Measurements from ENCODE around the gene SGSH. TPM values are rescaled to one million over a fixed set of nuclear protein-coding genes. Genes with fewer than 3 reads are reported as not detected.

The SGSH gene
- polyA plus RNA-seq, 1 donor (not counting 4 experiments of a cell fraction or from before 2014, with no cell fraction given): 9.6 TPM

- peak within 1 kb of the TSS; percentile 66 for H3K4me2 ChIP-seq (ENCODE audit: control insufficient read depth, extremely low read depth, insufficient read depth, low read depth, low read length)
- H3K9me3 ChIP-seq (ENCODE audit: control insufficient read depth, low read depth, low read length): no peaks in the 10 kb centered on the region
- DNase-seq (ENCODE audit: low read depth, low spot score): no peak
- TF ChIP-seq EZH2 (IDR thresholded peaks at IDR 0.05; ENCODE audit: low read length) (no peak), CTCF (optimal IDR thresholded peaks at IDR 0.05 in 1 of 3, IDR thresholded peaks at IDR 0.05 in 1 of 3, conservative IDR thresholded peaks at IDR 0.05 in 1 of 3; ENCODE audit: extremely low read depth in 1 of 3, insufficient read depth in 2 of 3, low read length in 3 of 3) (no peak)
- H4K20me1 ChIP-seq (ENCODE audit: control insufficient read depth, extremely low read depth, insufficient read depth, low read length): no peaks in the 10 kb centered on the region
- dilution Hi-C loops (cut with MboI; ENCODE audit: extremely low pct_ligation_motif_present, low sequenced_read_pairs): no loop called here
- peaks cover 6% of the 10 kb centered on the region for H3K27me3 ChIP-seq (ENCODE audit: control insufficient read depth, extremely low read depth, insufficient read depth, low read length)
- H2AFZ ChIP-seq (ENCODE audit: control insufficient read depth, low read length): peak within 1 kb of the TSS; percentile 78
- no peak within 1 kb of the TSS for H3K27ac ChIP-seq (ENCODE audit: control insufficient read depth, insufficient read depth, low read length)
- peak within 1 kb of the TSS in 1 of 3 experiments; percentile 31 for H3K4me3 ChIP-seq (ENCODE audit: control insufficient read depth in 2 of 3, extremely low read depth in 1 of 3, insufficient read depth in 2 of 3, low read depth in 1 of 3, low read length in 3 of 3)
- no peaks in the 10 kb centered on the region for H3K36me3 ChIP-seq (ENCODE audit: control insufficient read depth in 2 of 2, extremely low read depth in 1 of 2, insufficient read depth in 2 of 2, low read length in 2 of 2)
- H3K9ac ChIP-seq (ENCODE audit: control insufficient read depth, extremely low read depth, insufficient read depth, low read length): peak within 1 kb of the TSS; percentile 4
- H3K4me1 ChIP-seq (ENCODE audit: control insufficient read depth, extremely low read depth, insufficient read depth, low read length): peaks cover 9% of the 10 kb centered on the region
- H3K9me1 ChIP-seq (ENCODE audit: control insufficient read depth, extremely low read depth, insufficient read depth, low read length): no peaks in the 10 kb centered on the region
- H3K79me2 ChIP-seq (ENCODE audit: control insufficient read depth, insufficient read depth, low read length): no peaks in the 10 kb centered on the region
- FAIRE-seq: peak; percentile 67
Measured at GRCh38 chr17:80169784-80170500, 50.2 kb downstream of the SGSH start, which contains the start of gene CARD14. TSS of gene CARD14 (plus strand) at chr17:80170030. CDS start at chr17:80181439, 11,409 bp downstream.

- DNase-seq (ENCODE audit: low read depth, low spot score) (no peak), FAIRE-seq (no peak)
- H3K9me3 ChIP-seq (ENCODE audit: control insufficient read depth, low read depth, low read length): no peaks in the 10 kb centered on the region
- no peak overlapping the region for H3K27ac ChIP-seq (ENCODE audit: control insufficient read depth, insufficient read depth, low read length)
- H3K79me2 ChIP-seq (ENCODE audit: control insufficient read depth, insufficient read depth, low read length): no peaks in the 10 kb centered on the region
- no peak overlapping the region for H3K4me2 ChIP-seq (ENCODE audit: control insufficient read depth, extremely low read depth, insufficient read depth, low read depth, low read length)
- no peaks in the 10 kb centered on the region for H3K36me3 ChIP-seq (ENCODE audit: control insufficient read depth in 2 of 2, extremely low read depth in 1 of 2, insufficient read depth in 2 of 2, low read length in 2 of 2)
- TF ChIP-seq EZH2 (IDR thresholded peaks at IDR 0.05; ENCODE audit: low read length) (no peak), CTCF (optimal IDR thresholded peaks at IDR 0.05 in 1 of 3, IDR thresholded peaks at IDR 0.05 in 1 of 3, conservative IDR thresholded peaks at IDR 0.05 in 1 of 3; ENCODE audit: extremely low read depth in 1 of 3, insufficient read depth in 2 of 3, low read length in 3 of 3) (no peak)
- peaks cover 6% of the 10 kb centered on the region for H3K27me3 ChIP-seq (ENCODE audit: control insufficient read depth, extremely low read depth, insufficient read depth, low read length)
- H3K4me3 ChIP-seq (ENCODE audit: control insufficient read depth in 2 of 3, extremely low read depth in 1 of 3, insufficient read depth in 2 of 3, low read depth in 1 of 3, low read length in 3 of 3): no peak overlapping the region
- no peak overlapping the region for H3K9ac ChIP-seq (ENCODE audit: control insufficient read depth, extremely low read depth, insufficient read depth, low read length)
- H3K9me1 ChIP-seq (ENCODE audit: control insufficient read depth, extremely low read depth, insufficient read depth, low read length): no peaks in the 10 kb centered on the region
- H4K20me1 ChIP-seq (ENCODE audit: control insufficient read depth, extremely low read depth, insufficient read depth, low read length): no peaks in the 10 kb centered on the region
- dilution Hi-C loops (cut with MboI; ENCODE audit: extremely low pct_ligation_motif_present, low sequenced_read_pairs): no loop called here
- H3K4me1 ChIP-seq (ENCODE audit: control insufficient read depth, extremely low read depth, insufficient read depth, low read length): peaks cover 9% of the 10 kb centered on the region
- no peak overlapping the region for H2AFZ ChIP-seq (ENCODE audit: control insufficient read depth, low read length)
Measured at GRCh38 chr17:80169107-80169506, 51.0 kb downstream of the SGSH start.
